HL-60 (cell line): ENCODE measurements around the gene PLD2.

ENCODE experiments used
- CTCF ChIP-seq: IDR thresholded peaks from one replicate; pipeline ENCODE4 v1.5.1; 2011; ENCODE audit warnings: low read length, control low read depth, inconsistent platforms; ENCODE audit not compliant: insufficient read depth
- REST ChIP-seq: IDR thresholded peaks from 2 replicates; pipeline ENCODE4 v1.6.1; 2012; ENCODE audit warnings: low read depth; ENCODE audit not compliant: insufficient replicate concordance
- SPI1 ChIP-seq: IDR thresholded peaks from 2 replicates; pipeline ENCODE4 v1.6.1; 2012; ENCODE audit warnings: low read depth, mild to moderate bottlenecking, borderline replicate concordance

- TF ChIP-seq CTCF (no peak), REST (no peak), SPI1 (no peak)
These were observed 44.1 kb downstream of the PLD2 start for GRCh38 chr17:4851084-4851483.
